Renal pelvis (tissue), 4 donors: Measurements from ENCODE around the gene HIPK2. TPM values are rescaled to one million over a fixed set of nuclear protein-coding genes. Genes with fewer than 3 reads are reported as not detected.
A peak's percentile ranks its signal among the peaks of the same experiment; 100 is the strongest.

Experiments used
- DNase-seq: peaks from one replicate; pipeline ENCODE4 v3.0.0-alpha.2; 2013
- polyA plus RNA-seq, 3 donors: library from polyadenylated mRNA; unstranded; fragments of 120-200 nt; gene quantifications; one replicate each; pipeline ENCODE4 v1.2.1, GENCODE V29; 2013; ENCODE audit not compliant: insufficient read length in 3 of 3

The HIPK2 gene
- polyA plus RNA-seq, 3 donors = 78.9 to 118 (median 109) TPM

DNA sequence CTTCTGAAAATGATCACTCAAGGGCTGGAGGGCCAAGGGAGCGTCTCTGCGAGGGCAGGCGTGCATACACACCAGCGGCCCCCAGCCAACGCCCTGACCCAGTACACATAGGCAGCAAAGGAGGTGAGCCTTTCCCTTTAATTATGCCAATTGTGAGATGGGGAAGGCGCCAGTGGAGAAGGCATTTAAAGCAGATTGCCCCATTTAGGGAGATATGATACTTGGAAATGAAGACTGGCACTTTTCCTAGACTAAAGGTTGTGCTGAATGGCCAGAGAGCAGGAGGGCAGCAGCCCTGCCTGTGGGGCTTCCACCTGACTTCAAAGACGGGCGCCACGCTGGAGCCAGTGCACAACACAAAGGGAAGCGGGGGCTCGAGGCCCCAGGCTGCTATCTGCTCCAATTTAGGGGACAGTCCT is 24.1 kb downstream of the HIPK2 start:
- no peak for DNase-seq

DNA sequence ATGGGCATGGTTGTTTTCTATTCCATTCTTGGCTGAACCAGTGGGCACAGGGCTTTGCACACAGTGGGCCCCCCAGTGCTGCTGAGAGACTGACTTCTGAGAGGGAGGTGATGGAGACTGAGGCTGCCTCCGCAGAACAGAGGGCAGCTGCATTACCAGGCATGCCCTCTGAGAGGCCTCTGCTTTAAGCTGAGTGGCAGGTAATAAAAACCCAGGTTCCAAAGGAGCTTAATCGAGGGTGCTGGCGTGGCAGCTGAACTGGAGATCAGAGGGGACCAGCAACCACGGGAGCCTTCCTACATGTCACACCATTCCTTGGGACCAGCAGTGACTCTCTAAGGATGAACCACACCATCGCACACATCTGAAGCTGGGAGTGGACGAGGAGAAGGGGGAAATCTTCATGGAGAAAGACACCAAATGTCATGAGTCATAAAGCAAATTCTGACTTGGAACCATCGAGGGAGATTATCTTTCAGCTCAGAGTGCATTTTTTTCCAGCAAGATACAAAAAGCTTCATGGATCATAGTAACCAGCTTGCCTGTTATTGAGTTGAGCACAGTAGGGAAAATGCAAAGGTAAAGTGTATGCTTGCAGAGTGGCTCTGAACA is 24.6 kb downstream of the HIPK2 start:
- no peak for DNase-seq

DNA sequence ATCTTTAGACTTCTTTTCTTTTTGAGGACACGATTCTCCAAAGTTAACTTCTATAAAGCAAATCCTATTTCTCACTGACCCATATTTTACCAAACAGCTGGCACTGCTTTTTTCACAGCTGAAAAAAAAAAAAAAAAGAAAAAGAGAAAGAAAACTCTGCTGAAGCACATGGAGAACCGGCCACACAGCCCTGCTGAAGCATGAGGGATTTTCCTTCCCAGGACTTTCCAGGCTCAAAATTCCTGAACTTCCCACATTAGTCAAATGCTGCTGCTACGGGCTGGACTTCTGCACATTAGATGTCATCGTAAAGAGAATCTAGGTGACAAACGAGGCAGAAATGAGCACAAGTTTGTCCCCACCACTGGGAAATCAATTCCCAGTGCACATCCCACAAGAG is 25.2 kb downstream of the HIPK2 start:
- no peak for DNase-seq

DNA sequence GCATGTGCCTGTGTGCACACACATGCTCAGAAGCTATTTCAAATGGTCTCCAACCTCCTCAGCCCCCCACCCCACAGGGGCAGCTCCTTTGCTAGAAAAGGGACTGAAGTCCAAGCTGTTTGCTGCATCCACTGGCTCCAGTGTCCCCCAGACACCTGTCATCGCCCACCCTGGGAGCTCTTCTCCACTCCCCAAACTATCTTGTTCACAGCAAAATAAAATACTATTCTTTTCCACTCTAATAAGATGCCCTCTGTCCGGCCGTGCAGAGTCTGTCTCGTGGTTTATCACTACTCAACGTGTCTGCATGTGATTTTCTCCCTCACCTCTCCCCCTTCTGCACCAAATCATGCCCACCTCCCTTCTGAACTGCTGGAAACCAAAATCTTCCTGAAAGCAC is 25.6 kb downstream of the HIPK2 start:
- no peak for DNase-seq

DNA sequence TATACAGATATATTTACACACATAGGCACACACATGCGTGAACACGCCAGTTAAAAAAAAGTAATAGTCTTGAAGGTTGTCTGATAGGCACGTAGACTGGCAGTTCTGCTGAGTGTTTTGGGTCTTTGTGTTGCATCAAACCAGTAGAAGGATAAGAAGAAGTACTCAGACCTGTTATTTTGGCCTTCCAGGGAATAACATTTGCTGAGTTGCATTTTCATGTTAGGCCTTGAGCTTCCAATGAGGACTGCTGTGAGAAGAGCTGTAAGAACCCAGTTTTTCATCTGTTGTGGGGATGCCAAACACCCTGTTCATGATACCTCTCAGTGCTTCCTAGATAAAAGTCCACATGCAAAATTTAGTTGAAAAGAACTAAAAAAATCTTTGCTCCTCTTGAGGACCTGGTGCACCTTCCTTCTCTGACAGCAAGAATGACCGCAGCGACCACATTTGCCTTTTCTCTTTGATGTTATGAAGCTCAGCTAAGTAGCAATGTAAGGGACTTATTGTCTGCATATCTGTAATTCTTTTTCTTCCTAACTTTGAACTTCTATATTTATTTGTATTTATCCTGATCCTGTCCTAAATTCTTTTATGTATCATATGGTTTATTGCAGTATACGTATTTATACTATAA is 27.2 kb downstream of the HIPK2 start:
- DNase-seq = no peak

DNA sequence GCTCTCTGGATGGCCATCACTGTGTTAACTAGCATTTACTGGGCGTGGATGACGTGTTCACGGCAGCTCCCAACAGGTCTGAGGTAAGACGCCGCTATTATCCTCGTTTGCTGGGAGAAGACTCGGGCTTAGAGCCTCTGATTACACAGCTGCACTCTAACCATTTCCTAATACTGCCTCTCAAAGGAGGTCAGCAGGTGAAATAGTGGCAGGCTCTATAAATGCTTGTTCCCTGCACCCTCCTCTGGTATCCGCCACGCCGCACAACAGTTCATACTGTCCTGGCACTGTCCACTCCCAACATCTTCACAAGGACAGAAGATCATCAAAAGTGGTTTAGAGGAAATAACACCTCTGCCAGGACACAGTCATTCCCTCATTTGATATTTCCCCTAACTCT is 28.3 kb downstream of the HIPK2 start:
- no peak for DNase-seq

DNA sequence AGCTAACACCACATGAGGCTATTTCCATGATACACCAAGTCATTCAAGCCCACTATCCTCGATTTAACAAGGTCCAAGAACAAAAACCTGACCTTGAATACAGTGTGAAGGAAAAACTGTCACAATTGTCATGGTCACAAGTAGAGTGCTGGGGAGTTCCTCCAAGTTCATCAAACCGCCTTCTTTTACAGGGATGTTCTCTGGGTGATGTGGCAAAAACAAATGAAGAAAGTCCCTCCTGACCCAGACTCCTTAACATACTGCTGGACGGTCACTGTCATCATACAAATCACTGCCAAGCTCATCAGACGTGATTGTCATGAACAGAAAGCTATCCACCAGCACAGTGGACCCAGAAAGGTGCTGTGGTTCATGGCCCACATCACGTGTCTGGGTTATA is 28.9 kb downstream of the HIPK2 start:
- DNase-seq = no peak

DNA sequence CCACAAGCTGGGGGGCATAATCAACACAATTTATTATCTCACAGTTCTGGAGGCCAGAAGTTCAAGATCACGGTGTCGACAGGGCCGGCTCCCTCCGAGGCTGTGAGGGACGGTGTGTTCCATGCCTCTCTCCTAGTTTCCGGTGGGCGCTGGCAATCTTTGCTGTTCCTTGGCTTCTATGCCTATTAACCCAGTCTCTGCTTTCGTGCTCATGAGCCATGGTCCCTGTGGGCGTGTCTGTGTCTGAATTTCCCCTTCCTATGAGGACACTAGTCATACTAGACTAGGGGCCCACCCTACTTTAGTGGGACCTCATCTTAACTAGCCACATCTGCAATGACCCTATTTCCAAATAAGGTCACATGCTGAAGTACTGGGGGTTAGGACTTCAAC is 29.4 kb downstream of the HIPK2 start:
- no peak for DNase-seq

DNA sequence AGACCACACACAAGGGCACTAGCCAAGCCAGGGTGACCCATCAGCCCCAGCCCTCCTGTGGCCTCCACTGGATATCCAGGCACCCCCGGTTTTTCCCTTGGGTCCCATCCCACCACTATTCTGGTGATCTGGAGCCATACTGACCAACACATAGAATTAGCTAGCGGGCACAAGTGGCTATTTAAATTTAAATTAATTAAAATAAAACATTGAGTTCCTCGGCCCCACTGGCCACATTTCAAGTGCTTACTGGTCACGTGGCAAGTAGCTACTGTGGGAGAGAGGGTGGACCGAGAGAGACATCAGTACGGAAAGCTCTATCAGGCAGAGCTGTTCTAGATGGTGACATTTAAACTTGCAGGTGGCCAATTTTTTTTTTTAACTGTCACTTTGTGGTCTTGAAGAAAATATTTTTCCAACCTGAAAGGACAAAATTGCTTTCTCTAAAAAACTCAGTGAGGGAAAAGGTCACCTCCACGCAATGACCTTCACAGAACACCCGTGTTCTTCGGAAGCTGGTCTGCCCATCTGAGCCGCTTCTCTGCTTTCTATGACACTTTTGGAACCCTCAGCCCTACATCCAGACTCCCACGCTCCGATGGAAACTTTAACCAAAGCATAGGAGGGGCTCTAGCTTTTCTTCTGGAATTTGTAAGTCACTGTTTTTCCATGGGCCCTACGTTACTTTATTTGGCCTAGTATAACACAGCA is 30.0 kb downstream of the HIPK2 start:
- DNase-seq = no peak

DNA sequence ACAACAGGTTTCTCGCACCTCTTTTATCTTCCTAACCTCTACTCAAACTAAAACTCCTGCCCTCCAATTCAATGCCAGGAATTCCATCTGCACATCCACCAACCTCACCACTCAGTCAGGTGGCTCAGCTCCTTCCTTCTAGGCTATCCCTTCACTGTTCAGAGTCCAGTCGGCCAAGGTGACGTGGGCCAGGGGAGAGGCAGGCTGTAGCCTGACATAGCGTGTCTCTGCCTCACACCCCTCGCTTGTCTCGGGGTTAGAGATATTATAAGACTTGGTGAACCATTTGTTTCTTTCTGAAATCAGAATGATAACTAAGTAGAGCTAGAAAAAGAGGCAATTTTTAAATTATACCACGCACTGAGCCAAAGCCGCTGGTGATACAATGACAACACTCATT is 31.1 kb downstream of the HIPK2 start:
- DNase-seq = no peak

DNA sequence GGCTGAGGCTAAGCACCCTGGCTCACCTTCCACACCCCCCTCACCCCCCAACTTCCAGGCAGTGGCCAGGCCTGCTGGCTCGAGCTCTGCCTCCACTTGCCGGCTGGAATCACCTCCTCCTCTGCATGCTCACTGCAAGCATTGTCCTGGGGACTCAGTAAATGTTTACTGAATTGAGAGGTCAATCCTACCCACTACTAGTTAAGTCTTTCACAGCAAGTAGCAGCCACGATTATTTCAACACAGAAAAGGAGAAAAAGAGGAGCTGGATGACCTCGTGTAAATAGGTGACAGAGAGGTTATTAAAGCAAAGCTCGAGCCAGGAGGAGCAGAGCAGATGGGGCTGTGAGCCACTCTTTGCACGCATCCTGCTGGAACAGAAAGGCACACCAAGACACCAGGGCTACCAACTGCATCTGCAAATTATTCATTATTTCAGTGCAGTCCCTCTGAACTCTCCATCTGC is 32.1 kb downstream of the HIPK2 start:
- no peak for DNase-seq

DNA sequence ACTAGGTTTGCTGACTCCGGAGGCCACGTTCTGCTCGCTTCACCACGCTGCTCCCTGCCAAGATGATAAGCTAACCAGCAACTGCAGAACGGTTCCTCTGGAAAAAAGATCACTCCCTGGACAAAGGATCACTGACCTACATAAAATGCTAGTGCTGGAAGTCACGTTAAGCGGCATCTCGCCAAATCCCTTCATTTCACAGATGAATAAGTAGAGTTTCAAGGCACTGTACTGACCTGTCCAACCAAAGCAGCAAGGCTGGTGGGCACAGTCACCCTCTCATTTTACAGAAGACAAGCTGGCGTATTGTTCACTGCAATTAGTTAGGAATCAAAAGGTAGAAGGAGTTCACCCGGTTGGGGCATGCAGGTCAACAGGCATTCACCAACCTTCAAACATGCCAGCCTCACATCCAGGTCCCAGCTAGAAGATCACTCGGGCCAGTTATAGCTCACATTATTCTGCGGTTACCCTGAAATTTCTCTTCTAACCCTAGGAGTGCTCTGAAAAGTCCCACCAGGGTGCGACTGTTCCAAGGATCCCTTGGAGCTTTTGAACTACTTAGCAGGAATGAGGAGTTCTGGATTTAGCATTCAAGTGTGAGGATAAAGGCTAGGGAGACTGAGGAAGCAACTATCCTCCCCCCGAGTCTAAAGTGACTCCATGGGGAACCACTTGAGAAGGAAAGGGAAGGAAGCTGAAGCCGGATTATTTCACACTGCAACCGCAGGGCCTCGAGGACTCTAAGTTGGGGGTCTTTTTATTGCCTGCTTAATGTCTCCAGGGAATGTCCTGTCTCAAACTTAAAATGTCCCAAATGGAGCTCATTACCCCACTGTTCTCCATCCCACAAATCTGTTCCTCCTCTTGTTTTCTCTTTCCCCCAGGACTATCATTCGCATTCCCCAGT is 32.8 kb downstream of the HIPK2 start:
- DNase-seq = peak; percentile 48

DNA sequence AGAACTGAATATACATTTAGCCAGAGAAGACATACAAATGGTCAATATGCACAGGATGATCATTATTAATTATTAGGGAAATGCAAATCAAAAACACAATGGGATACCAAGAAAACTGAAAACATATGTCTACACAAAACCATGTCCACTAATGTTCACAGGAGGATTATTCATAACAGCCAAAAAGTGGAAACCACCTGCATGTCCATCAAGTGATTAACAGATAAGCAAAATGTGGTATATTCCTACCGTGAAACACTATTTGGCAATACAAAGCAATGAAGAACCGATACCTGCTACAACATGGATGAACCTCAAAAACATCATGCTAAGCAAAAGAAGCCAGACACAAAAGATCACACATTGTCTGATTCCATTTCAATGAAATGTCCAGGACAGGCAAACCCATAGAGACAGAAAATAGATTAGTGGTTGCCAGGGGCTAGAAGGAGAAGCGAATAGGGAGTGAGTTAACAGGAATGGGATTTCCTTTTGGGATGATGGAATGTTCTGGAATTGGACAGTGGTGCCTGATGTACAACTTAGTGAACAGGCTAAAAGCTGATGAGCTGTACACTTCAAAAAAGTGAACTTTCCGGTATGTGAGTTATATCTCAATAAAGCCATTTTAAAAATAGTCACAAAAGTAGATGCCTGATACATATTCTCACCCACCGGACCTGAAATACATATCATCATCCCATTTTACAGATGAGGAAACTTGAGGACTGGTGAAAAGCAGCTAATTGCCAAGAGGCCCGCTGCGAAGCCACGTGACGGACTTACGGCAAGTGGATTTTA is 33.6 kb downstream of the HIPK2 start:
- DNase-seq = no peak

DNA sequence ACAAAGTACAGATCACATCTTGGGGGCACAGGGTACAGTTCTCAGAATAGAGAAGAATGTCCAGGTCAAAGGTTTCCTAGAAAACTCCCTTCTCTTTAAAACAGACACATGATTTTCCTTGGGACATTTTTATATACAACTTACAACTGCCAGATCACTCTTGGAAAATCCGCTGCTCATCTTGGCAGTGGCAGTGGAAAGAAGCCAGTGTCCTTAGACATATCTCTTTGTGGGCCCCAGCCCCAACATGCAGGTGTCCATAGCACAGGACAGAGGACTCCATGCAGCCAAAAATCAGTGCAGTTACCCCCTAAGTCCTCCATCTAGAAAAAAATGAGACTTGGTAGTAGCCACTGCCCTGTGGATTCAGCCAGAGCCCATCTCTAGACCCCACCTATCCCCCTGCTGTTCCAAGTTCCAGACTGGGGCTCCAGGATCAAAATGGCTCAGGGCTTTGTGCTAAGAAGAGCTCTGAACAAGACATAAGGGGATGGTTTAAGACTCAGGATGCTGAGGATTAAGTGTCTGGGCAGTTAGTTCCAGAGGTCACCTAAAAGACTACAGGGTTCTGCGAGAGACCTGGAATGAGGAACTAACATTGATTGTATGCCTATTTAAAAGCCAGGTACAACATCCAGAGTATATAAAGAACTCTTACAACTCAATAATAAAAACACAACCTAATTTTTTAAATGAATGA is 34.4 kb downstream of the HIPK2 start:
- no peak for DNase-seq

DNA sequence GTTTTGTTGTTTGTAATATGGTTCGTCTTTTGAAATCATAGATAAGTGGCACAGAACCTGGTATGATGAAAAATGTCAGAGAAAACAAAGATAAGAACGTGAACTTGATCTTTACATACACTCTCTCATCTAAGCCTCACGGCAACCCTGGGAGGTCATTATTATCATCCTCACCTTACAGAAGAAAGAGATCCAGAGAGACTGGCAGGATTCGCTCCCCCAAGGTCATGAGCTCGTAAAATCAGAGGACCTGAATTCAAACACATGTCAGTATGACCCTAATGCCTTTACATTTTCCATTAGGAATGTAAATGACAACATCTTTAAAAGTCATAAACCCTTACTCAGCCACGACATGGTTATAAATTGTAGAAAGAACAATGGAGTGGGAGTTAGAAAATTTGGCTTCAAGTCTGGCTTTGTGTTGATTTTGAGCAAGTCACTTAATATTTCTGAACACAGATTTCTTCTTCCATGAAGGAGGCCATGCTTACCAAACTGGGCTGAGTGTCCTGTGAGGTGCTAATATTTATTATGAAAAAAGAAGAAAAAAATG is 35.9 kb downstream of the HIPK2 start:
- no peak for DNase-seq

DNA sequence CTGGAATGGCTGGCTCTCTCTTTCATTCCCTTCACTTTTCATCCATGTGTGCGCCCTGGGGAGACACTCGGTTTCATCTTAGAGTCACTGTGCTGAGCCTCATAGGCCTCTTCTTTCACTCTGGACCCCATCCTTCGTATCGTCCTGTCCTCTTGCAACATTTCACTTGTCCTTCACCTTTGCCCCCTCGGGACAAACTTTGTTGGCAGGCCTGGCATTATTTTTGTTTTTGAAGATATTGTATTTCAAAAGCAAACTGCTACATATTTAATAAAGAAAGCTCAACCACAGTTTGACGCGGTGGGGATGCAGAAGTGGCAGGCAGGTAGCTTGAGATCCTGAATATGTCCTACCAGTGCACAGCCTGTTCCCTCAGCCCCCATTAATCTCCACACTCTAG is 36.6 kb downstream of the HIPK2 start:
- no peak for DNase-seq

DNA sequence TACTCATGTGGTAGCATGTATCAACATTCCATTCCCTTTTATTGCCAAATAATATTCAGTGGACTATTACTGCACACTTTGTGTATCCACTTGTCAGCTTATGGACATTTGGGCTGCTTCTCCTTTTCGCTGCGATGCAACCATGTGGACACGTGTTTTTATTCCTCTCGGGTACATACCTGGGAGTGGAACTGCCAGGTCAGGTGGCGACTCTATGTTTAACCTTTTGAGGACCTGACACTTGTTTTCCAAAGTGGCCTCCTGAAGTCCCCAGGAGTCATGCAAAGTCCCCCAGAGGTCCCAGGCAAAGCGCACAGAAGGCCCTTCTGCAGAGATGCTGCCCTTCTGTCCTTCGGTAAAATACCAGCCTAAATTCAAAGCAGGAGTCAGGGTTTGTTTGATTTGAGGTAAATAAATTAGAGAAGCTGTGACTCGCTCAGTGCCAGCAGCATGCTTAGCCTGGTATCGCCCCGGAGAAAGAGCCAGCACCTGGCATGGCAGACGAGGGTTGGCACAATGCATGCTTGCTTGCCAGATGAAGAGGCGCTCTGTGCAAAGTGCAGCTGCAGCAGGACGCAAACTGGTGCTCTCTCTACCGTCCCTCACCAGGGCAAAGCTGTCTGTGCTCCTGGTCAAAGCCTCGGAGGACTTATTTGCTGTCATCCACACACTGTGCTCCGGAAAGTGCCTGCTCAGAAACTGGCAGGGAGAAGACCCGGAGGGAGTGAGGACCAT is 37.8 kb downstream of the HIPK2 start:
- no peak for DNase-seq

DNA sequence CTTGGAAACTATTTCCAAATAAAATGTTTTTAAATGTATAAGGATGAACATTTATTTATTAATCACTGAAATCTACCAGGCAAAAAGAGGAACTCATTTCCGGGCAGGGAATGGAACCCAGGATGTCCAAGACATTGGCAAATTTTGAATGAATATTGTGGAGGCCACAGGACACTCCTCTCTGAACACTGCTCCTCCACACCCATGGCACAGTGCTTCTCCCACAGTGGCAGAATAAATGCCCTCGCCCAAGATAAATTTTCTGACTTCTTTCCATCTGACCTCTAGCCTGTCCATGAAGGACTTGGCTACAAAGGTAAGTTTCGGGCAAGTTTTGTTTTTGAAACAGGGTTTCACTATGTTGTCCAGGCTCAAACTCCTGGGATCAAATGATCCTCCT is 39.0 kb downstream of the HIPK2 start:
- DNase-seq = no peak

DNA sequence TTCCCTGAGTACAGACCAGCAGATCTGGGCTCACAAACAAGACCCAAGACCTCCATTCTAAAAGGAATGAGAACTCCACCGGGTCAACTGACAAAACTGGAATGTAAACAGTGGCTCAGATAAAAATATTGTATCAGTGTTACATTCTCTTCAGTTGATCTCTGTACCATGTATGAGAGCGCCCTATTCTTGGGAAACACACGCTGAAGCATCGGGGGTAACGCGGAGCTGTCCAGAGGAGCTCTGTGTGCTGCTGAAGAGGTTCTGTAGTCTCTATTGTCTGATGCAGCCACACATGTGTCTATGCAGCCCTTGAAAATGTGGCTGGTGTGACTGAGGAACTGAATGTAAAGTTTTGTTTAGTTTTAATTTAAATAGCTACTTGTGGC is 39.7 kb downstream of the HIPK2 start:
- no peak for DNase-seq
